Activated naive CD4-positive, alpha-beta T cell treated with anti-CD3 and anti-CD28 coated beads, Interleukin-2, amount 50 U/mL, for 16 hours (primary cell): ENCODE results near the gene ATXN2L.
"Not testable (repeated sequence)": the region's sequence is repeated elsewhere in the genome, so short reads cannot be mapped to it uniquely, and the experiment has no call there.

Source experiments
- DNase-seq: peaks from one replicate; pipeline ENCODE4 v3.0.0-alpha.2; 2020

ATXN2L gene

GRCh38 chr16:28872952-28873351 is 50.2 kb downstream of the ATXN2L start:
- DNase-seq = no peak

GRCh38 chr16:28873543-28874201 is 50.9 kb downstream of the ATXN2L start:
- peak; percentile 63 for DNase-seq

- DNase-seq = no peak
Measured at GRCh38 chr16:28874406-28874805, 51.6 kb downstream of the ATXN2L start.

GRCh38 chr16:28875134-28876018 is 52.6 kb downstream of the ATXN2L start:
- DNase-seq = no peak

- DNase-seq = no peak
Measured at GRCh38 chr16:28876019-28876659, 53.3 kb downstream of the ATXN2L start.

- DNase-seq = no peak
Measured at GRCh38 chr16:28876973-28877654, 54.3 kb downstream of the ATXN2L start.

GRCh38 chr16:28877655-28878000 is 54.8 kb downstream of the ATXN2L start:
- DNase-seq = no peak

GRCh38 chr16:28878083-28878926 is 55.5 kb downstream of the ATXN2L start, which contains the start of gene ATP2A1:
TSS of gene ATP2A1 (plus strand) at chr16:28878488. CDS start at chr16:28878672, 184 bp downstream.
- DNase-seq = no peak

GRCh38 chr16:28879261-28879840 is 56.6 kb downstream of the ATXN2L start:
- no peak for DNase-seq

GRCh38 chr16:28879841-28880588 is 57.2 kb downstream of the ATXN2L start:
- DNase-seq = peak; percentile 93

- DNase-seq = no peak
Measured at GRCh38 chr16:28880589-28880915, 57.8 kb downstream of the ATXN2L start.

GRCh38 chr16:28880955-28881354 is 58.2 kb downstream of the ATXN2L start:
- no peak for DNase-seq

- not testable (repeated sequence) for DNase-seq
Measured at GRCh38 chr16:28881565-28881964, 58.8 kb downstream of the ATXN2L start.

GRCh38 chr16:28882551-28883160 is 59.9 kb downstream of the ATXN2L start:
- DNase-seq = no peak

GRCh38 chr16:28883221-28883996 is 60.6 kb downstream of the ATXN2L start:
- no peak for DNase-seq

- no peak for DNase-seq
Measured at GRCh38 chr16:28884045-28884444, 61.2 kb downstream of the ATXN2L start.
